ENCODE measurements around the gene ARHGAP26.
A peak's percentile ranks its signal among the peaks of the same experiment; 100 is the strongest.

The ARHGAP26 gene

DNA sequence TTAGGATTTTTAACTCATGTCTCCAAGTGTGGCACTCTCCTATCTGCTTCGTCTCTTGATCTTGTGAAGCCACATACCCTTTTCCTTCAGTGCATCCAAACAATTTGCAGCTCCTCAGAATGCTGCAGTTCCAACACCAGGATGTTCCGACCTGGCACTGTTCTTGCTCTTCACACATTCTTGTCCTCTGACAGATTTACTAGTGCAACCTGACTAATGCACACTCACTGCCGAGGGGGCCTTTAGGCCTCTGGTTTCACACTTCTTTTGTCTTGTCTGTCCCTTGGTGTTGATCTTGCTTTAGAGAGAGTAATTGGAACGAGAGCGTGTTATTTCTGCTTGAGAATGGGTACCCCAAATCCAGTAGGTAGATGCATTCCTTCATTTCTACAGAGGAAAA is 15.0 kb downstream of the ARHGAP26 start:
- no peak for DNase-seq

DNA sequence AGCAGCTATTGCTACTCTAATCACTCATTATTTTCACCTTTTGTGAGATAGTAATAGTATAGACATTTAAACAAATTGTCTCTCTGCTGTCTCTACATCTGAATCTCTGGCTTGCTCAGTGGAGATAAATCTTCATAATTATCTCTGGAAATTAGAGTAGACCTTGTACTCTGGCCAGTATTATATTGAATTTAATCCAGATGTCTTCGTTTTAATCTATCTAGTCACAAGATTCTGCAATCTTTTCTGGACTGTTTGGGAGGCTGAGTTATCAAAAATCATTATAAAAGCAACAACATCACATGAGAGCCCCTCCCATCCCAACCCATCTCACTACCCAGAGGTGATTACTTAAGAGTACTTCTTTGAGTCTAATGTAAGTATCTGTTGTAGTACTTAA is 19.0 kb downstream of the ARHGAP26 start:
- no peak for DNase-seq

DNA sequence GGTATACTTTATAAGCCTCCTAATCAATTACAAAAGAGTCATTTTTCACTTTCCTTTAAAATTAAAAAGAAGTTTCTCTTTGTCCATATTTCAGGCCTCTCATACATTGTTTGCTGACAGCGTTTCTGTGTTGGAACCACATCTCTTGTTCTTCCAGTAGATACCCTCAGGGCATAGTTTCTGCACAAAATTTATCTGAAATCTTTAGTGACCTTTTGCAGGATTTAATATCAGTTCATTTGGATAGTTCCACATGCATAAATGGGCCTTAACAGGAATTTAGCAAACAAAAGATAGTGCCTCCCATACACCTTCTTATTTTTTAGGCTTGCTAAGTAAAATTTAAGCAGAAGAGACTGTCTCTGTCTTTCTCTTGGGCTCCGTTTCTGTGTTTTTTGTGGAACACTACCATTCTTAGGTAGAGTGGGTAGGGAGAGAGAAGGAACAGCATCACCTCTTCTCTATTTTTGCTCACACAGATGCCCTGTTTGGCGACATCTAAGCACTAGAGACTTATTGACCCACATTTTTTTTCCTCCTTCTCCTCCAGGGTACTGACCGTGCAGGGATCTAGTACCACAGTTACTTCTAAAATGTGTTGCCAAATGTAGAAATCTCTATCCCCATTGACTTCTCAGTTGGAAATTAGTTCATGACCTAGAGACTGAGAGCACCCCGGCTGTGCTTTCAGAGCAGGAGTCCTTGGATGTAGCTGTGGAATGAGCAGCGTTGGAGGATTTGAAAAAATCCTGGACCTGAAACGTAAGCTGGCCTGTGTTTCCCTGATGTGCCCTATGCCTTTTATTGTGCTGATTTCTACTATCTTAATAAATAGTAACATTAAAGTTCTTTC is 22.1 kb downstream of the ARHGAP26 start:
- no peak for DNase-seq

GRCh38 chr5:142792865-142793232 is 22.7 kb downstream of the ARHGAP26 start:
- DNase-seq, result no peak

- DNase-seq, result no peak
These were observed 24.4 kb downstream of the ARHGAP26 start for GRCh38 chr5:142794537-142794936.

DNA sequence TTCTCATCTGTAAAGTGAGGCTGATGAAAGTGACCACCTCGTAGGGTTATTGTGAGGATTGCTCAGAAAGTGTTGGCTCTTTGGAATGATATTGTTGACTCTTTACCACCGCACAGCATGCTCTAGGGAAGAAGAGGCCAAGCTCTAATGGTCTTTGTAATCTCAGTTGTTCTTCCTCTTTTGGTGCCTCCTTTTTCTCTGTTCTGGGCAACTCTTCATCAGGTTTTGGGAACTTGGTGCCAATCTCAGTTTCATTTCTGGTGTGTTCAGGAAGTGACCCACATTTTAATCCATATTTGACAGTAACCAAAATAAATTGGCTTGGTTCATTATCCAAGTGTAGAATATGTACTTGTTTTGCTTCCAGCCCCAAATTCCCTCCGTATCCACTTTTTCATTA is 25.1 kb downstream of the ARHGAP26 start:
- DNase-seq, result no peak

GRCh38 chr5:142796492-142797109 is 26.4 kb downstream of the ARHGAP26 start:
- DNase-seq, result no peak

DNA sequence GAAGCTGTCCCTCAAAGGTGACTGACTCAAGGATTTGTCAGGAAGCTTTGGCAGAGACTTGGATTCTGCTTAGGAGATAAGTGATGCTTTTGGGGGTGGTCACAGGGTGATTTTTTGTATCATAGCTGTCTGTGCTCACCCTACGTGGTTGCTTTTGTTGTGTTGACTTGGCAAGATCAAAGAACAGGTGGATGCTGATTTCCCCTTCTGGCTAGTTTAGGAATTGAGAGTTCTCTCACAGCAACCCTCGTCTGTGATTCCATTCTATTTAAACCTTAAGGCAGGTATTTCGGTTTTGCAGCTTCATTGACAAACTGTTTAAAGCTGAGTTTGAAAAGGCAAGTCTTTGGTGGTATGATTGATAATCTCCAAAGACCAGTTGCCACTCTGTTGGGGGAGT is 27.2 kb downstream of the ARHGAP26 start:
- no peak for DNase-seq

DNA sequence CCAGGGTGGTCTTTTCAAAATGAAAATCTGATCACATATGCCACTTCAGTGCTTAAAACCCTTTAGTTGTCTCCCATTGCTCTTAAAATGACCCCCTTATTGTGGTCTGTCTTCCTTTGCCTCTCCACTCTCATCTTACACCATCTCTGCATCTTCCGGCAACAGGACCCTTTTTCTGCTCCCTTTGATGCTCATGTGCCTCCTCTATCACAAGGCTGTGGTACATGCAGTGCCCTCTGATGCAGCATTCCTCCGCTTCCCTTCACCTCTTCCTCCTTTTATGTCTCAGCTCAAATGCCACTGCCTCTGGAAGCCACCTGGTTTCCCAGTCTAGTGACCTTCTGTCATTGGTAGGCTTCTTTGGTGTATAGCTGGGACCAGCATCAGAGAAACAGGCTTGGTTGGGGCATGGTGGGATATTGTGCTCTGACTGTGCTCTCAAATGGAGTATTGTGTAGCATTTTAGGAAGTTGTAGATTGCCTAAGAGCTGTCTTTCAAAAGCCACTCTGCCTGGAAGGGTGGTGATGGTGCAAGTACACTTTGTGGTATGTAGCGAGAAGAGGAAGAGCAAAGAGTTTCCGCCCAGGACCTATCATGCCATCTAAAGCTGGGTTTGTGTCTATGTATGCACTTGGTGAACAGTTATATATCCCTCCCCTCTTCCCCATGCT is 28.1 kb downstream of the ARHGAP26 start:
- DNase-seq, result no peak

- no peak for DNase-seq
These were observed 30.8 kb downstream of the ARHGAP26 start for GRCh38 chr5:142800776-142801494.

- DNase-seq, result no peak
These were observed 31.3 kb downstream of the ARHGAP26 start for GRCh38 chr5:142801495-142801871.

DNA sequence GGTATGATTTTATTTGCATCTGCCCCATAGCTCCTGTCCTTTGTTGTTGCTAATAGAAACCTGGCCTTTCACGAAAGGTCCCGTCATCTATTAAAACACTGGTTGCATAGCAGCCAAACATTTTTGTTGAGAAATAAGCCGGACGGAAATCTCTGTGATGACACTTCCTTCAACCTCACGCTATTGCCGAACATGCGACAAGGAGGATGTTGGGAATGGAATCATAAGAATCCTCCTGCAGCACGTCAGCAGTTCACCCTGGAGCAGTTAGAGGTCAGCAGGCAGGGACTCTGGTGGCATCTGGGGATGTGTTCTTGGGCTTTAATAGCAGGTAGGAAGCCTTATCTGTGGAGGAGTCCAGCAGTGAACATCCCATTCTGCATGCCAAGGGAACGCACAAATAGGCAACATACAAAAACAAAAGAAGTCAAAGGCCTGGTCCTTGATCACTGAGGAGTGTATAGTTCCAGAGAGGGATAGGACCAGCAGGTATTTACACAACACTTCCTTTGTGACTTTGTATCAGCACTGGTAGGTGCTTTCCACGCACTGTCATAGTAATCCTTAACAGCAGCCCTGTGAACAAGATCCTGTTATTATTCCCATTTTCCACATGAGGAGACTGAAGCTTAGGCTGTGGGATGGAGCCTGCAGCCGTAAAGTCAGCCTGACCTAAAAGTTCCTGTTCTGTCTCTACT is 33.4 kb downstream of the ARHGAP26 start:
- no peak for DNase-seq

DNA sequence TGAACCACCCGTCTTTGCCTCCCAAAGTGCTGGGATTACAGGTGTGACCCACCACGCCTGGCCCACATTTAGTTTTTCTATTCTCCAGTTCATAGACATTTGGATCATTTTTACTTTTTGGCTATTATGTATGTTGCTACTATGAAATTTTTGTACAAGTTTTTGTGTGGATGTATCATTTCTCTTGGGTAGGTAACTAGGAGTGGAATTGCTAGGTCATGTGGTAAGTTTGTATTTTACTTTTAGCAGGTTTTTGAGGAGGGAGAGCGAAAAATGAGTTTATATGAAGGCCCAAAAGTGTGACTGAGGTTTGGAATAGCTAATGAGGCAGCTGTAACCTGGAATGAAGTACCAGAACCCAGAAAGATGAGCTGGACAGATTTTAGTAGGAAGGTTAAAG is 35.2 kb downstream of the ARHGAP26 start:
- no peak for DNase-seq

DNA sequence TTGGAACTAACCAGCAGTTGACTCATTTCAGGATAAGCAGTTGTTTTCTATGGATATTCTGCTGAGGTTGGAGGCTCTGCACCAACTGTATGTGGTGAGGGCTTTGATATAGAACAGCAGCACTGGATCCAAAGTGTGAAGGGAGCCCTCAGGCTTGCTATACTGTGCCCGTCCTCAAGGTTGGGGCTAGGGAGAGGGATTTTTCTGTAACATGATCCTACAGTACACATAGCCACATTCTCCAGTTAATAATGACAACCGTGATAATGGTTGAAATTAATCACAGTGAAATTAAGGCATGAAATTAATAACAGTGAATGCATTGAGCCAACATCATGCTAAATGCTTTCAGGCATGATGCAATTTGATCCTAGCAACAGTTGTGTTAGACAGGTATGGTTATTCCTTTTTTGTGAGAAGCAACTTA is 36.7 kb downstream of the ARHGAP26 start:
- DNase-seq, result peak in 2 of 3 experiments; percentile 31 to 73

DNA sequence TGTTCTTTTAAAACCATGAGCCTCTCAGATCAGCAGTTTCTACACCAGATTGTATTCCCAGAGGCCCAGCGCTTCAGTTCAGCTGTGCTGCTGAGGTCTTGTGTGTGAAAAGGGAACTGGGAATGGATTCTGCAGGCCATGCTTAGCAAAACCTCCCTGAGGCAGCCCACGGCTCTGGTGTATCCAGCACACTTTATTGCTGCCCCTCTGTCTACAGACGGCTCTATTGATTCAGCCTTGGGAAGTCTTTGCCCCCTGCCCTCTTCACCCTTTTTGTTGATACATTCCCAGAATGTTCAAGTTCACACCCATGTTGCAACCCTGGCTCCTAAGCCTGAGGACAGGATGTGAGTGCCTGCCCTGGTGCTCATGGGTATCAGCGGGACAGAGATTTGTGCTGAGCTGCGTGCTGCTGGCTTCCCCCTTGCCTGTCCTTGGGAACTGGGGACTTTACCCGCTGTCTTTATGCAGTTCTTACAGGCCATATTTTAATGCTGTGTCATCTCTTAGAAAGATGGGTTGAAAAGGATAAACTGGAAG is 37.3 kb downstream of the ARHGAP26 start:
- DNase-seq, result no peak

DNA sequence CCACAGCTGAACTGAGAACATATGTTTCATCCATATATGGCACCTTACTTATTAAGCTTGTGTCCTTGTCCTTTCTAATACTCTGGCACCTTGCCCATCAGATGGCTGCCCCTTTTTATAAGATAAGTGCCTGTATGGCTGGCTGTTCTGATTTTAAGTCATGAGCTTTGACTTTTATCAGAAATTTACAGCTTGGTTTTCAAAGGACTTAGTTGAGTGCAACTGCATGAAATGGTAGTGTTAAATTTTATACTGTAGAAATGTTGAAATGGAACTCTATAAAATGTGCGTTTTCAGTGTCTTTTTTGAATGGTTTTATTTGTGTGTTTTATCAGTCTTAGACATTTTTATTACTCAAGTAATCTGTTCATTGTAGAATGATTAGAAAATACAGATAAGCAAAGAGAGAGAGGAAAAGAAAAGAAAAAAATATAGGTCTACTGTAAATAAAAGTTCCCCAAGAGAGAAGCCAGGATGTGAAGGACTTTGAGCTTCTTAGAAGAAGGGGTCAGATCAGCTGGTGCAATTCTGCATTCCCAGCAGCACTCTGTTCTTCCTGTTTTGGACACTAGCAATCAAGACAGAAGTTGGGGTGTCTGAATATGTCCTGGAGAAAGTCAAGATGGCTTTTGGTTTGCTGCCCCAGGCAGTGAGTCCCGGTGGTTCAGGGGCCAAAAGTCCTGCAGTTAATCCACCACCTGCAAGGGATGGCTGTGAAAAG is 38.9 kb downstream of the ARHGAP26 start:
- no peak for DNase-seq

DNA sequence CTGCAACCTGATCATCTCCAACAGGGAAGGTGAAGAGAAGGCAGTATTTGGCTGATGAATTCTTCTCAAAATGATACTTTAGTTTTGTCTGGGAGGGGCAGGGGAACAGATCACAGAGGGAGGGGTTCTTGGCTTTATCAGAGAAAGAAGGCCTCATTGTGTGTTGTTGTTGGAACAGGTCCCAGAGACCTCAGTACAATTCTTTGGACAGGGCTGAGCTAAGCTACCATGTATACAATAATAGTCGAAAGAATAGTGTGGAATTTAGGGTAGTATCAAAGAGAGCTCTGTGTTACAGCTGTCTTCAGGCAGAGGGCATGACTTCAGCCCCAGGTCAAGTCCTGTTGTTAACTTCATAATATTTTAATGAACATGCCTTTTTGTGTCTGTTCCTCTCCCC is 39.9 kb downstream of the ARHGAP26 start:
- DNase-seq, result no peak

- DNase-seq, result no peak
These were observed 40.6 kb downstream of the ARHGAP26 start for GRCh38 chr5:142810743-142811290.

DNA sequence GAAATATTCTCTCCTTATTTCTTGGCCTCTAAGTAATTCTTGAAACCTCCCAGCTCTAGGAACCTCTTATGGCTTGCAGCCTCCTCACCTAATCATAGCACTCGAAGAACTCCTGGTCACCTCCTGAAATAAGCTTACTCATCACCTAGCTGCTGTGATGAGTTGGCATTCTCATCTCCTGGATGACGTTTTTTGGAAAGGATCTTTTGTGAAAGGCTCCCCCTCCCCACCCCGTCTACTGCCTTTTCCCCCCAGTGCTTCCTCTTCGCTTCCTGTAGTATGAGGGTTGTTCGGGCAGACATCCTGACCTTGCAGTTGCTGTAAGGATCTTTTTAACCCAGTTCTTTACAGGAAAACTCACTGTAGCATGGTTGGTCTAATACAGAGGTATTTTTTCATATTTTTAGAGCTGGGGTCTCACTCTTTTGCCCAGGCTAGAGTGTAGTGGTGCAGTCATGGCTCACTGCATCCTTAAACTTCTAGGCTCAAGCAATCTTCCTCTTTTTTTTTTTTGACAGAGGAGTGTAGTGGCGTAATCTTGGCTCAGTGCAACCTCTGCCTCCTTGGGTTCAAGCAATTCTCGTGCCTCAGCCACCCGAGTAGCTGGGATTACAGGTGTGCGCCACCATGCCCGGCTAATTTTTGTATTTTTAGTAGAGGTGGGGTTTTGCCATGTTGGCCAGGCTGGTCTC is 41.8 kb downstream of the ARHGAP26 start:
- no peak for DNase-seq

DNA sequence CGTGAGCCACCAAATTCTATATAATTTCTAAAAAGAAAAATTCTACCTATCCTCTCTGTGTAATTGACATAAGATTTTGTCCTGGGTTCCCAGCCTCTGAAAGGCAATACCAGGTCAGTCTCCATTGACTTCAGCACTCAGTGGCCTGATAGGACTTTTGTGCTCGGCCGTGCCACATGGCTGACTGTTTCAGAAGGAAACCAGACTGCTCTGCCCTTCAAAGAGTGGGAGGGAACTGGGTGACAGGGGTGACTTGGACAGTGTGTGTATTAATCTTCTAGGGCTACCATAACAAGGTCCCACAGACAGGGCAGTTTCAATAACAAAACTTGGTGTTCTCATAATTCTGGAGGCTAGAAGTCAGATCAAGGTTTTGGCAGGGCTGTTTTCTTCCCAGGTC is 43.0 kb downstream of the ARHGAP26 start:
- no peak for DNase-seq

DNA sequence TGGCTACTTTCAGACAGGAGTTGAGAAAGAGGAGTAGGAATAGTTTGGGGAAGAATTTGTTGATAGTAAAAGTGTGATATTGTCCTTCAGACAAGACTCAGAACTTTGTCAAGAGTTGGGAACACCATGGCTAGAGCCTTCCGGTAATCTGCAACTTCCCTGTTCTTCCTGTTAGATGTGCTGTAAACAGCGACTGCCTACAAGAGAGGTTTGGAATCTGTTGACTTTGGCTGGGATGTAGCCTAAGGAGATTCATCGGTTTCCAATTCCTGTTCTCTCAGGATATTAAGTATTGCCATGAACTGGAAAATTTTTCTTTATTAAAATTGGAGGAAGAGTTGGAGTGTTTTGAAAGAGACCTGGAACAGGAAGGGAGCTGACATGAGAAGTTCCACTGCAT is 43.9 kb downstream of the ARHGAP26 start:
- DNase-seq, result no peak

Measured in NCI-H1417 (cell line).